Large intestine (tissue), 3 donors: ENCODE measurements around the gene LRCH4. TPM values are rescaled to one million over a fixed set of nuclear protein-coding genes. Genes with fewer than 3 reads are reported as not detected.

Source experiments
- DNase-seq, 2 donors: peaks; one replicate each; pipeline versions ENCODE4 v3.0.0 to v3.0.0-alpha.2; 2013
- H3K27ac ChIP-seq: one replicate; pipeline ENCODE4 v1.5.1; 2013; ENCODE audit warnings: low read length
- H3K27me3 ChIP-seq: 2 replicates; pipeline ENCODE4 v1.6.1; 2013; ENCODE audit warnings: low read length; ENCODE audit not compliant: control insufficient read depth, insufficient read depth
- H3K36me3 ChIP-seq: 2 replicates; pipeline ENCODE4 v1.6.1; 2013; ENCODE audit warnings: low read length; ENCODE audit not compliant: control insufficient read depth, insufficient read depth
- H3K4me1 ChIP-seq: one replicate; pipeline ENCODE4 v1.6.1; 2013; ENCODE audit warnings: low read length; ENCODE audit not compliant: control insufficient read depth, insufficient read depth
- H3K4me3 ChIP-seq: one replicate; pipeline ENCODE4 v1.5.1; 2013; ENCODE audit warnings: low read length
- H3K9me3 ChIP-seq: one replicate; pipeline ENCODE4 v1.6.1; 2013; ENCODE audit warnings: mild to moderate bottlenecking, low read depth, low read length, moderate library complexity; ENCODE audit not compliant: control insufficient read depth
- WGBS: methylation state at CpG from one replicate; pipeline ENCODE4 v1.1.5; 2013; ENCODE audit warnings: low lambda C conversion rate; ENCODE audit not compliant: insufficient coverage; 5-methylcytosine and 5-hydroxymethylcytosine counted together
- polyA plus RNA-seq: library from polyadenylated mRNA; unstranded; fragments of 120-200 nt; gene quantifications from one replicate; pipeline ENCODE4 v1.2.1, GENCODE V29; 2013

Gene LRCH4
- polyA plus RNA-seq, 1 donor = 40.0 TPM

GRCh38 chr7:100595188-100595587 is 9.3 kb upstream of the LRCH4 start:
- Histone ChIP-seq H3K4me1 (peaks cover 11% of the 10 kb centered on the region), H3K4me3 (no peak overlapping the region), H3K27ac (no peak overlapping the region), H3K36me3 (no peaks in the 10 kb centered on the region), H3K27me3 (peaks cover 8% of the 10 kb centered on the region), H3K9me3 (no peaks in the 10 kb centered on the region)
- 86% methylated on average over 1 of the region's 7 CpGs for WGBS
- DNase-seq = no peak

DNA sequence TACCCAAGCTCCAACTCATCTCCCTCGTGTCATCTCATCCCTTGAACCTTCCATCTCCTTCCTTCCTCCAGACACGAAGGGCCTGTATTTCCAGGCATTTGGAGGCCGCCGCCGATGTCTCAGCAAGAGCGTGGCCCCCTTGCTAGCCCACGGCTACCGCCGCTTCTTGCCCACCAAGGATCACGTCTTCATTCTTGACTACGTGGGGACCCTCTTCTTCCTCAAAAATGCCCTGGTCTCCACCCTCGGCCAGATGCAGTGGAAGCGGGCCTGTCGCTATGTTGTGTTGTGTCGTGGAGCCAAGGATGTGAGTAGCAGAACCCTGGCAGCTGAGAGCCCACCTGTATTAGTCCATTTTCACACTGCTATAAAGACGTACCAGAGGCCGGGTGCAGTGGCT is 5.7 kb upstream of the LRCH4 start:
- DNase-seq = no peak
- H3K4me3 ChIP-seq = no peak overlapping the region
- WGBS = 100% methylated on average over 2 of the region's 17 CpGs
- peaks cover 16% of the 10 kb centered on the region for H3K27me3 ChIP-seq
- no peaks in the 10 kb centered on the region for H3K9me3 ChIP-seq
- no peak overlapping the region for H3K27ac ChIP-seq
- H3K4me1 ChIP-seq = peaks cover 4% of the 10 kb centered on the region
- no peaks in the 10 kb centered on the region for H3K36me3 ChIP-seq

GRCh38 chr7:100590077-100590737 is 4.3 kb upstream of the LRCH4 start:
- peak overlapping the region; percentile 41 for H3K27ac ChIP-seq
- DNase-seq = peak in 1 of 2 donors; percentile 23
- no peaks in the 10 kb centered on the region for H3K9me3 ChIP-seq
- peaks cover 14% of the 10 kb centered on the region for H3K27me3 ChIP-seq
- H3K36me3 ChIP-seq = no peaks in the 10 kb centered on the region
- peak overlapping the region; percentile 28 for H3K4me3 ChIP-seq
- peaks cover 4% of the 10 kb centered on the region for H3K4me1 ChIP-seq
- 0% methylated on average over 1 of the region's 20 CpGs for WGBS

GRCh38 chr7:100589341-100589947 is 3.5 kb upstream of the LRCH4 start:
- Histone ChIP-seq H3K36me3 (no peaks in the 10 kb centered on the region), H3K27ac (peak overlapping the region; percentile 41), H3K9me3 (no peaks in the 10 kb centered on the region), H3K27me3 (peaks cover 14% of the 10 kb centered on the region), H3K4me3 (peak overlapping the region; percentile 28), H3K4me1 (peaks cover 8% of the 10 kb centered on the region)
- DNase-seq = no peak
- 50% methylated on average over 4 of the region's 7 CpGs for WGBS

GRCh38 chr7:100588438-100588837 is 2.5 kb upstream of the LRCH4 start:
- no peaks in the 10 kb centered on the region for H3K9me3 ChIP-seq
- DNase-seq = no peak
- no peak overlapping the region for H3K27ac ChIP-seq
- peaks cover 14% of the 10 kb centered on the region for H3K27me3 ChIP-seq
- no peak overlapping the region for H3K4me3 ChIP-seq
- WGBS = no CpG with 5 or more reads among the region's 1 CpG
- H3K36me3 ChIP-seq = no peaks in the 10 kb centered on the region
- peaks cover 18% of the 10 kb centered on the region for H3K4me1 ChIP-seq

DNA sequence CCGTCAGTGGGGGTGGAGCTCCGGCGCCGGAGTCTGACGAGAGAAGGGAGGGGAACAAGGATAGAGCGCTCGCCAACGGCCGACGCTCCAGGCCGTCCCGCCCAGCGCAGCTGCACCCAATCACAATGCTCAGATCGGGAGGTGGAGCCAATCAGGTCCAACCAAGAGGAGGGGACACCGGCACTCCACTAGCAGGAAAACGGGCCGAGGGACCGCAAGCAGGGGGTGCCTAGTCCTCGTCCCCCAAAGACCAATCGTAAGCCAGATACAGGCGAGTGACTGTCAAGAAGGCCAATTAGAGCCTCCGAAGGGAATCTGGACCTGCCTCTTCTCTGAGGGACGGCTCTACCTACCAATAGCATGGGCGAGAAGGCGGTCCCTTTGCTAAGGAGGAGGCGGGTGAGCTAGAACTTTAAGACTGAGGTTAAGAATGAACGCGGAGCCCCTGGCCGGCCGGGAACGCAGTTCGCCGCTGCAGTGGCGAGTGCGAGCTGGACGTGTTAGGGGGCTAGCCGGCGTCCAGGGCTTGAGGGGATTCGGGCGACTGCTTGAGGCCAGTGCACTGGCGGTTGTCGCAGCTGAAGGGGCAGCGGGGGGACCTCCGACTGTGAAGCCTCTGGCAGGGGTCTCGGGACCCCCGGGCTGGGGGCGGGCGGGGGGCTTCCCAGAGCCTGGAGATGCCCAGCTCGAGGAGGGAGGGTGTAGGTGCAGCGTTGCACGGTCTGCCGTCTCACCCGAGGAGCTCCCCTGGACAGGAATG is 517 bp upstream of the LRCH4 start, which contains the start of gene FBXO24:
Gene FBXO24, plus strand, starts transcription at position 63 of the 760 bp plus-strand sequence. Its CDS starts 298 bp downstream, at position 361.
- peak within 1 kb of the TSS; percentile 95 for H3K4me3 ChIP-seq
- WGBS = no CpG with 5 or more reads among the region's 53 CpGs
- peak within 1 kb of the TSS; percentile 99 for H3K27ac ChIP-seq
- peaks cover 13% of the 10 kb centered on the region for H3K36me3 ChIP-seq
- H3K9me3 ChIP-seq = no peaks in the 10 kb centered on the region
- H3K4me1 ChIP-seq = peaks cover 32% of the 10 kb centered on the region
- peak; percentile 100 for DNase-seq
- peaks cover 14% of the 10 kb centered on the region for H3K27me3 ChIP-seq

GRCh38 chr7:100584683-100585510 is 1.0 kb downstream of the LRCH4 start:
- Histone ChIP-seq H3K9me3 (no peaks in the 10 kb centered on the region), H3K4me3 (peak overlapping the region; percentile 95), H3K36me3 (peaks cover 28% of the 10 kb centered on the region), H3K4me1 (peaks cover 28% of the 10 kb centered on the region), H3K27me3 (peaks cover 5% of the 10 kb centered on the region), H3K27ac (peak overlapping the region; percentile 99)
- peak; percentile 86 to 92 for DNase-seq
- no CpG with 5 or more reads among the region's 20 CpGs for WGBS

GRCh38 chr7:100584054-100584682 is 1.8 kb downstream of the LRCH4 start:
- H3K36me3 ChIP-seq = peaks cover 33% of the 10 kb centered on the region
- H3K9me3 ChIP-seq = no peaks in the 10 kb centered on the region
- peak overlapping the region; percentile 95 for H3K4me3 ChIP-seq
- H3K4me1 ChIP-seq = peaks cover 28% of the 10 kb centered on the region
- DNase-seq = no peak
- peak overlapping the region; percentile 99 for H3K27ac ChIP-seq
- WGBS = no CpG with 5 or more reads among the region's 15 CpGs
- no peaks in the 10 kb centered on the region for H3K27me3 ChIP-seq

GRCh38 chr7:100583132-100584053 is 2.5 kb downstream of the LRCH4 start:
- no CpG with 5 or more reads among the region's 23 CpGs for WGBS
- H3K4me3 ChIP-seq = peak overlapping the region; percentile 95
- H3K27ac ChIP-seq = peak overlapping the region; percentile 99
- H3K4me1 ChIP-seq = peaks cover 28% of the 10 kb centered on the region
- peaks cover 38% of the 10 kb centered on the region for H3K36me3 ChIP-seq
- H3K9me3 ChIP-seq = no peaks in the 10 kb centered on the region
- DNase-seq = peak; percentile 67 to 71
- H3K27me3 ChIP-seq = no peaks in the 10 kb centered on the region
